ENCODE data around the gene S100G. TPM values are rescaled to one million over a fixed set of nuclear protein-coding genes. Genes with fewer than 3 reads are reported as not detected.
A peak's percentile ranks its signal among the peaks of the same experiment; 100 is the strongest.

S100G gene
- total RNA-seq, 6 experiments from 2014 or later, result not detected

- Mint-ChIP-seq H3K27me3 (ENCODE audit: insufficient read depth) (no peaks in the 10 kb centered on the region; the same call in 1 of the 2 replicates), H3K27ac (no peak overlapping the region), H3K4me3 (no peak overlapping the region), H3K36me3 (ENCODE audit: low read depth) (no peaks in the 10 kb centered on the region), H3K4me1 (ENCODE audit: low read depth) (peaks cover 8% of the 10 kb centered on the region), H3K9me3 (no peaks in the 10 kb centered on the region)
- TF ChIP-seq CTCF (IDR thresholded peaks at IDR 0.05), result no peak
- DNase-seq, result no peak
These were observed 20.9 kb upstream of the S100G start for GRCh38 chrX:16628946-16629595.

DNA sequence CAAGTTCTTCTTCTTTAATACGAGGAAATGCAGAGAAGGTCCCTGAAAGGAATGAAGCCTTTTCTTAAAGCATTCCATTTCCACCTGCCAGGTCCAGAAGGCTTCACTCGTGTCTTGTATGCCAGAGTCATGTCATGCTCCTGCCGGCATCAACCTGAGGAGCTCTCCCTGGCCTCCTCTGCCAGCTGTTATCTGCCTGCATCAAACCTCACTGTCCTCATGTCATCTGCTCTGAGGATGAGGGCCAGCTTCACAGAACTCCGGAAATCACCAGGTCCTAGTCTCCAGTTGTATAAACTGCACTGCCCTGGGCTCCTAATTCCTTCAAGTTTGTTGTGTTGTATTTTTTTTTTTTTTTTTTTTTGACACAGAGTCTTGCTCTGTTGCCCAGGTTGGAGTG, 20.0 kb upstream of the S100G start:
- no peak for DNase-seq
- H3K27me3 Mint-ChIP-seq (ENCODE audit: insufficient read depth), result no peaks in the 10 kb centered on the region; the same call in 1 of the 2 replicates
- H3K4me3 Mint-ChIP-seq, result no peak overlapping the region
- no peak for TF ChIP-seq CTCF (IDR thresholded peaks at IDR 0.05)
- H3K9me3 Mint-ChIP-seq, result no peaks in the 10 kb centered on the region
- peaks cover 13% of the 10 kb centered on the region for H3K4me1 Mint-ChIP-seq (ENCODE audit: low read depth)
- H3K36me3 Mint-ChIP-seq (ENCODE audit: low read depth), result no peaks in the 10 kb centered on the region
- no peak overlapping the region for H3K27ac Mint-ChIP-seq

GRCh38 chrX:16633754-16634153, 16.2 kb upstream of the S100G start:
- no peaks in the 10 kb centered on the region; the same call in 1 of the 2 replicates for H3K27me3 Mint-ChIP-seq (ENCODE audit: insufficient read depth)
- peaks cover 13% of the 10 kb centered on the region for H3K4me1 Mint-ChIP-seq (ENCODE audit: low read depth)
- DNase-seq, result no peak
- no peak for TF ChIP-seq CTCF (IDR thresholded peaks at IDR 0.05)
- no peak overlapping the region; the same call in 1 of the 2 replicates for H3K4me3 Mint-ChIP-seq
- peak overlapping the region; percentile 90 for H3K27ac Mint-ChIP-seq
- no peaks in the 10 kb centered on the region for H3K9me3 Mint-ChIP-seq
- H3K36me3 Mint-ChIP-seq (ENCODE audit: low read depth), result 0 out of 2 replicates have a peak, but pooled peaks cover 7% of the 10 kb centered on the region

- no peak overlapping the region for H3K27ac Mint-ChIP-seq
- no peaks in the 10 kb centered on the region; the same call in 1 of the 2 replicates for H3K27me3 Mint-ChIP-seq (ENCODE audit: insufficient read depth)
- H3K36me3 Mint-ChIP-seq (ENCODE audit: low read depth), result peaks cover 17% of the 10 kb centered on the region; the same call in 1 of the 2 replicates
- no peak for TF ChIP-seq CTCF (IDR thresholded peaks at IDR 0.05)
- H3K4me1 Mint-ChIP-seq (ENCODE audit: low read depth), result peaks cover 13% of the 10 kb centered on the region
- no peak overlapping the region for H3K4me3 Mint-ChIP-seq
- no peaks in the 10 kb centered on the region for H3K9me3 Mint-ChIP-seq
- DNase-seq, result no peak
These were observed 14.9 kb upstream of the S100G start for GRCh38 chrX:16635040-16635439.

GRCh38 chrX:16635596-16635995, 14.4 kb upstream of the S100G start:
- Mint-ChIP-seq H3K27me3 (ENCODE audit: insufficient read depth) (no peaks in the 10 kb centered on the region; the same call in 1 of the 2 replicates), H3K27ac (no peak overlapping the region), H3K4me3 (no peak overlapping the region), H3K4me1 (ENCODE audit: low read depth) (peaks cover 13% of the 10 kb centered on the region), H3K9me3 (no peaks in the 10 kb centered on the region), H3K36me3 (ENCODE audit: low read depth) (peaks cover 23% of the 10 kb centered on the region)
- no peak for TF ChIP-seq CTCF (IDR thresholded peaks at IDR 0.05)
- DNase-seq, result no peak
